Activated gamma-delta T cell treated with Interleukin-2 at 50 U/mL for 16 hours (primary cell): ENCODE results near the gene PTPDC1.
A peak's percentile ranks its signal among the peaks of the same experiment; 100 is the strongest.
"Not testable (repeated sequence)": the region's sequence is repeated elsewhere in the genome, so short reads cannot be mapped to it uniquely, and the experiment has no call there.

Experiments used
- DNase-seq: peaks from one replicate; pipeline ENCODE4 v3.0.0-alpha.2; 2020

Gene PTPDC1

GRCh38 chr9:94084314-94084713 lies at the start of gene PTPDC1:
PTPDC1 (plus strand) TSS chr9:94084464; CDS start chr9:94084531, 67 bp downstream.
- no peak for DNase-seq

- no peak for DNase-seq
Measured at GRCh38 chr9:94034511-94034910, 49.8 kb upstream of the PTPDC1 start.

- no peak for DNase-seq
Measured at GRCh38 chr9:94039786-94040185, 44.5 kb upstream of the PTPDC1 start.

- DNase-seq: no peak
Measured at GRCh38 chr9:94042516-94043360, 41.5 kb upstream of the PTPDC1 start.

- DNase-seq: no peak
Measured at GRCh38 chr9:94054716-94055115, 29.5 kb upstream of the PTPDC1 start.

- DNase-seq: no peak
Measured at GRCh38 chr9:94056442-94056974, 27.8 kb upstream of the PTPDC1 start.

GRCh38 chr9:94057918-94058317 lies 26.3 kb upstream of the PTPDC1 start:
- no peak for DNase-seq

- DNase-seq: no peak
Measured at GRCh38 chr9:94061864-94062263, 22.4 kb upstream of the PTPDC1 start.

GRCh38 chr9:94065535-94065961 lies 18.7 kb upstream of the PTPDC1 start:
- DNase-seq: peak; percentile 78

GRCh38 chr9:94068257-94068656 lies 16.0 kb upstream of the PTPDC1 start:
- no peak for DNase-seq

- no peak for DNase-seq
Measured at GRCh38 chr9:94076557-94076956, 7.7 kb upstream of the PTPDC1 start.

- DNase-seq: no peak
Measured at GRCh38 chr9:94078086-94078485, 6.2 kb upstream of the PTPDC1 start.

GRCh38 chr9:94079236-94079635 lies 5.0 kb upstream of the PTPDC1 start:
- no peak for DNase-seq

GRCh38 chr9:94080249-94080648 lies 4.0 kb upstream of the PTPDC1 start:
- no peak for DNase-seq

- DNase-seq: no peak
Measured at GRCh38 chr9:94081435-94081834, 2.8 kb upstream of the PTPDC1 start.

- no peak for DNase-seq
Measured at GRCh38 chr9:94081864-94082463, 2.3 kb upstream of the PTPDC1 start.

GRCh38 chr9:94082553-94082952 lies 1.7 kb upstream of the PTPDC1 start:
- DNase-seq: no peak

- DNase-seq: no peak
Measured at GRCh38 chr9:94082956-94083355, 1.3 kb upstream of the PTPDC1 start.

- no peak for DNase-seq
Measured at GRCh38 chr9:94083384-94083783, 880 bp upstream of the PTPDC1 start.

- no peak for DNase-seq
Measured at GRCh38 chr9:94085062-94085639, 887 bp downstream of the PTPDC1 start.

- no peak for DNase-seq
Measured at GRCh38 chr9:94086486-94087345, 2.5 kb downstream of the PTPDC1 start.

- not testable (repeated sequence) for DNase-seq
Measured at GRCh38 chr9:94094219-94095145, 10.2 kb downstream of the PTPDC1 start.
